Prostate gland (tissue), 2 donors: ENCODE results near the gene NRN1L.

Source experiments
- CTCF ChIP-seq, 4 experiments: fragments of 200-600 bp in 2 of 4; fragments of 450-650 bp in 2 of 4; sonication (generic) in 2 of 4; IDR thresholded peaks; 1 replicate in 3 of 4; 2 replicates in 1 of 4; pipeline ENCODE4 v1.5.1; 2016 to 2019; ENCODE audit warnings: antibody characterized with exemption in 4 of 4, mild to moderate bottlenecking in 2 of 4, moderate library complexity in 2 of 4
- POLR2A ChIP-seq: fragments of 450-650 bp; IDR thresholded peaks from one replicate; pipeline ENCODE4 v1.6.1; 2016; ENCODE audit warnings: antibody characterized with exemption, mild to moderate bottlenecking
- POLR2AphosphoS5 ChIP-seq: sonication (generic); formaldehyde crosslinking; IDR thresholded peaks from one replicate; pipeline ENCODE4 v1.6.1; 2017; ENCODE audit warnings: antibody characterized with exemption

- TF ChIP-seq CTCF (IDR thresholded peaks at IDR 0.05): no peak
- TF ChIP-seq POLR2A: no peak
- TF ChIP-seq POLR2AphosphoS5: no peak
Measured at GRCh38 chr16:67934306-67935100, 49.8 kb downstream of the NRN1L start.
